ENCODE results near the gene ACOT2. TPM values are rescaled to one million over a fixed set of nuclear protein-coding genes. Genes with fewer than 3 reads are reported as not detected.
"Not testable (repeated sequence)": the region's sequence is repeated elsewhere in the genome, so short reads cannot be mapped to it uniquely, and the experiment has no call there.

The ACOT2 gene
- total RNA-seq, 1 donor from 2014 or later = 11.8 TPM

DNA sequence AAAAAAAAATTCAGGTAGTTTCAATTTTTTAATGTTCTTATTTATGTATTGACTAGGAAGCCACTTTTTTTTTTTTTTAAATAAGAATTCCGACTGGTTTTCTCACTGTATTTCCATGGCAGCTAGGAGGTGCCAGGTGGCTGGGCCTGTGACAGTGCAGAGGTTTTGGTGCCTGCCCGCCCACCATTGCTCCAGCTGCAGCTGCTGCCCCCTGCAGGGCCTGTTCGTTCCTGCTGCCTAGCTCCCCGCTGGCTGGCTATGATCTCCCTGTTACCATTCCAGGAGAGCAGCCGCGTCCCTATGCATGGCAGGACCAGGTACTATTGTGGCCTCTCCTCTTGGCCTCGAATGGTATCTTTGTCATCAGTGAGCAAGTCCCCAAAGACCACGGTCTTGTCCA, 1.9 kb downstream of the ACOT2 start:
- Mint-ChIP-seq H3K4me1 (ENCODE audit: unreplicated experiment) (peaks cover 20% of the 10 kb centered on the region), H3K27me3 (ENCODE audit: unreplicated experiment) (peaks cover 11% of the 10 kb centered on the region)
- H3K4me3 Mint-ChIP-seq (ENCODE audit: unreplicated experiment); H3K9me3 Mint-ChIP-seq (ENCODE audit: unreplicated experiment); H3K27ac Mint-ChIP-seq (ENCODE audit: unreplicated experiment); H3K36me3 Mint-ChIP-seq (ENCODE audit: low read depth, unreplicated experiment): not testable (repeated sequence)
- peak; percentile 77 for DNase-seq (ENCODE audit: low spot score)
- TF ChIP-seq, protein P1, sequence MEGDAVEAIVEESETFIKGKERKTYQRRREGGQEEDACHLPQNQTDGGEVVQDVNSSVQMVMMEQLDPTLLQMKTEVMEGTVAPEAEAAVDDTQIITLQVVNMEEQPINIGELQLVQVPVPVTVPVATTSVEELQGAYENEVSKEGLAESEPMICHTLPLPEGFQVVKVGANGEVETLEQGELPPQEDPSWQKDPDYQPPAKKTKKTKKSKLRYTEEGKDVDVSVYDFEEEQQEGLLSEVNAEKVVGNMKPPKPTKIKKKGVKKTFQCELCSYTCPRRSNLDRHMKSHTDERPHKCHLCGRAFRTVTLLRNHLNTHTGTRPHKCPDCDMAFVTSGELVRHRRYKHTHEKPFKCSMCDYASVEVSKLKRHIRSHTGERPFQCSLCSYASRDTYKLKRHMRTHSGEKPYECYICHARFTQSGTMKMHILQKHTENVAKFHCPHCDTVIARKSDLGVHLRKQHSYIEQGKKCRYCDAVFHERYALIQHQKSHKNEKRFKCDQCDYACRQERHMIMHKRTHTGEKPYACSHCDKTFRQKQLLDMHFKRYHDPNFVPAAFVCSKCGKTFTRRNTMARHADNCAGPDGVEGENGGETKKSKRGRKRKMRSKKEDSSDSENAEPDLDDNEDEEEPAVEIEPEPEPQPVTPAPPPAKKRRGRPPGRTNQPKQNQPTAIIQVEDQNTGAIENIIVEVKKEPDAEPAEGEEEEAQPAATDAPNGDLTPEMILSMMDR (IDR thresholded peaks at IDR 0.05; ENCODE audit: unreplicated experiment) = peak; percentile 55

- H3K27ac Mint-ChIP-seq (ENCODE audit: unreplicated experiment); H3K36me3 Mint-ChIP-seq (ENCODE audit: low read depth, unreplicated experiment); H3K27me3 Mint-ChIP-seq (ENCODE audit: unreplicated experiment); H3K9me3 Mint-ChIP-seq (ENCODE audit: unreplicated experiment); DNase-seq (ENCODE audit: low spot score); H3K4me3 Mint-ChIP-seq (ENCODE audit: unreplicated experiment): not testable (repeated sequence)
- peaks cover 15% of the 10 kb centered on the region for H3K4me1 Mint-ChIP-seq (ENCODE audit: unreplicated experiment)
These were observed 4.0 kb downstream of the ACOT2 start for GRCh38 chr14:73573034-73573433.

DNA sequence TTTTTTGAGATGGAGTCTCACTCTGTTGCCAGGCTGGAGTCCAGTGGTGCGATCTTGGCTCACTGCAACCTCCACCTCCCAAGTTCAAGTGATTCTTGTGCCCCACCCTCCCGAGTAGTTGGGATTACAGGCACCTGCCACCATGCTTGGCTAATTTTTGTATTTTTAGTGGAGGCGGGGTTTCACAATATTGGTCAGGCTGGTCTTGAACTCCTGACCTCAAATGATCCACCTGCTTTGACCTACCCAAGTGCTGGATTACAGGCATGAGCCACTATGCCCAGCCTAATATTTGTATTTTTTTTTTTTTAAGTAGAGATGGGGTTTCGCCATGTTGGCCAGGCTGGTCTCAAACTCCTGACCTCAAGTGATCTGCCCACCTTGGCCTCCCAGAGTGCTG, 4.7 kb downstream of the ACOT2 start:
- not testable (repeated sequence) for H3K27me3 Mint-ChIP-seq (ENCODE audit: unreplicated experiment); H3K27ac Mint-ChIP-seq (ENCODE audit: unreplicated experiment); H3K4me3 Mint-ChIP-seq (ENCODE audit: unreplicated experiment); H3K4me1 Mint-ChIP-seq (ENCODE audit: unreplicated experiment); DNase-seq (ENCODE audit: low spot score); H3K36me3 Mint-ChIP-seq (ENCODE audit: low read depth, unreplicated experiment); H3K9me3 Mint-ChIP-seq (ENCODE audit: unreplicated experiment)

DNA sequence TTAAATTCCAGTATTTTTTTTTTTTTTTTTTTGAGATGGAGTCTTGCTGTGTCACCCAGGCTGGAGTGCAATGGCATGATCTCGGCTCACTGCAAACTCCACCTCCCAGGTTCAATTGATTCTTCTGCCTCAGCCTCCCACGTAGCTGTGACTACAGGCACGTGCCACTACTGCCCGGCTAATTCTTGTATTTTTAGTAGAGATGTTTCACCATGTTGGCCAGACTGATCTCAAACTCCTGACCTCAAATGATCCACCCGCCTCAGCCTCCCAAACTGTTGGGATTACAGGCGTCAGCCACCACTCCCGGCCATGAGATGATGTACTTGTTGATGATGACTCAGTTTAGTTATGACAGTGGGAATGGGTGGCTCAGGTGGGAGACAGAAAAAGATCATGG, 5.2 kb downstream of the ACOT2 start:
- H3K4me1 Mint-ChIP-seq (ENCODE audit: unreplicated experiment); DNase-seq (ENCODE audit: low spot score); H3K36me3 Mint-ChIP-seq (ENCODE audit: low read depth, unreplicated experiment); H3K27ac Mint-ChIP-seq (ENCODE audit: unreplicated experiment); H3K27me3 Mint-ChIP-seq (ENCODE audit: unreplicated experiment); H3K9me3 Mint-ChIP-seq (ENCODE audit: unreplicated experiment): not testable (repeated sequence)
- H3K4me3 Mint-ChIP-seq (ENCODE audit: unreplicated experiment) = peak overlapping the region; percentile 6

- TF ChIP-seq, protein P1 (IDR thresholded peaks at IDR 0.05; ENCODE audit: unreplicated experiment) = no peak
- no peak for DNase-seq (ENCODE audit: low spot score)
- Mint-ChIP-seq H3K27ac (ENCODE audit: unreplicated experiment) (no peak overlapping the region), H3K4me3 (ENCODE audit: unreplicated experiment) (no peak overlapping the region), H3K36me3 (ENCODE audit: low read depth, unreplicated experiment) (peaks cover 5% of the 10 kb centered on the region), H3K4me1 (ENCODE audit: unreplicated experiment) (no peaks in the 10 kb centered on the region), H3K9me3 (ENCODE audit: unreplicated experiment) (no peaks in the 10 kb centered on the region), H3K27me3 (ENCODE audit: unreplicated experiment) (peaks cover 4% of the 10 kb centered on the region)
These were observed 7.4 kb downstream of the ACOT2 start for GRCh38 chr14:73576391-73576790.

DNA sequence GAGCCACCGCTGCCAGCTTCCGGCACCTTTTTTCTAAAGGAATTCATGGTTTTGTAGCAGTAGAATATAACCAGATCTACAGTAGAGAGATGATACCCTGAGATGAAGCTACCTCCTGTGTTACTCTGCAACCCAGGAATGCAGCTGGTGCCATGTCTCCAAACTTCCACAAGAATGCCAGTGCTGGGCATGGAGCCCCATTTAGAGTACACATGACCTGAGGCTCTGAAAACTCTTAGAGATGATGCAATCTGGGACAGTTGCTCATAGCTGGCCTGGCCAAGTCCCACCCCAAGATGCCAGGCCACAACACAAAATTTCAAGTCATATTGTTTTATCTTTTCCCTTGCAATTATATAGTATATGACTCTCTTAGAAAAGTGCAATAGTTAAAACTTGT, 8.2 kb downstream of the ACOT2 start:
- not testable (repeated sequence) for DNase-seq (ENCODE audit: low spot score); H3K27ac Mint-ChIP-seq (ENCODE audit: unreplicated experiment); H3K27me3 Mint-ChIP-seq (ENCODE audit: unreplicated experiment); H3K4me1 Mint-ChIP-seq (ENCODE audit: unreplicated experiment); H3K4me3 Mint-ChIP-seq (ENCODE audit: unreplicated experiment); H3K9me3 Mint-ChIP-seq (ENCODE audit: unreplicated experiment); H3K36me3 Mint-ChIP-seq (ENCODE audit: low read depth, unreplicated experiment)

- not testable (repeated sequence) for DNase-seq (ENCODE audit: low spot score); H3K36me3 Mint-ChIP-seq (ENCODE audit: low read depth, unreplicated experiment); H3K27ac Mint-ChIP-seq (ENCODE audit: unreplicated experiment); H3K9me3 Mint-ChIP-seq (ENCODE audit: unreplicated experiment); H3K4me1 Mint-ChIP-seq (ENCODE audit: unreplicated experiment); H3K4me3 Mint-ChIP-seq (ENCODE audit: unreplicated experiment); H3K27me3 Mint-ChIP-seq (ENCODE audit: unreplicated experiment)
These were observed 13.3 kb downstream of the ACOT2 start for GRCh38 chr14:73582102-73582979.

All from endothelial cell (in vitro differentiated cells).